Neuronal stem cell (in vitro differentiated cells): ENCODE measurements around the gene ACTR3C.
"Not testable (repeated sequence)": the region's sequence is repeated elsewhere in the genome, so short reads cannot be mapped to it uniquely, and the experiment has no call there.

Experiments used
- DNase-seq: peaks from one replicate; pipeline ENCODE4 v3.0.0-alpha.2; 2013; ENCODE audit warnings: low spot score
- H2AFZ ChIP-seq: one replicate; pipeline ENCODE4 v1.6.1; 2013; ENCODE audit warnings: mild to moderate bottlenecking, low read length, inconsistent platforms
- H2AK5ac ChIP-seq: 2 replicates; pipeline ENCODE4 v1.6.1; 2013; ENCODE audit warnings: low read depth, mild to moderate bottlenecking, inconsistent platforms, low read length, moderate library complexity, mixed read lengths
- H2BK120ac ChIP-seq: 2 replicates; pipeline ENCODE4 v1.6.1; 2013; ENCODE audit warnings: low read depth, mild to moderate bottlenecking, inconsistent platforms, low read length, moderate library complexity, mixed read lengths
- H2BK12ac ChIP-seq: one replicate; pipeline ENCODE4 v1.6.1; 2013; ENCODE audit warnings: low read length, inconsistent platforms
- H2BK15ac ChIP-seq: 2 replicates; pipeline ENCODE4 v1.6.1; 2013; ENCODE audit warnings: mild to moderate bottlenecking, low read length, inconsistent platforms, mixed read lengths
- H2BK5ac ChIP-seq: one replicate; pipeline ENCODE4 v1.6.1; 2013; ENCODE audit warnings: inconsistent platforms, mild to moderate bottlenecking, low read length, moderate library complexity
- H3K14ac ChIP-seq: one replicate; pipeline ENCODE4 v1.6.1; 2013; ENCODE audit warnings: low read length, inconsistent platforms
- H3K18ac ChIP-seq: 2 replicates; pipeline ENCODE4 v1.6.1; 2013; ENCODE audit warnings: low read length, inconsistent platforms
- H3K23ac ChIP-seq: 2 replicates; pipeline ENCODE4 v1.6.1; 2013; ENCODE audit warnings: low read depth, mild to moderate bottlenecking, mixed read lengths, low read length, inconsistent platforms; ENCODE audit not compliant: poor library complexity
- H3K27ac ChIP-seq: replicated peaks from 3 replicates; pipeline ENCODE4 v1.5.1; 2013; ENCODE audit warnings: low read length, inconsistent platforms
- H3K27me3 ChIP-seq, 3 experiments: 2 replicates each; pipeline ENCODE4 v1.6.1; 2013; ENCODE audit warnings: low read length in 3 of 3, mild to moderate bottlenecking in 2 of 3, inconsistent platforms in 1 of 3, low read depth in 1 of 3, mixed read lengths in 1 of 3, moderate library complexity in 1 of 3; ENCODE audit not compliant: control insufficient read depth in 3 of 3, insufficient read depth in 3 of 3
- H3K36me3 ChIP-seq, 2 donors: replicated peaks in 1 of 2; 2 replicates each; pipeline ENCODE4 v1.6.1; 2013; ENCODE audit warnings: low read length in 2 of 2; ENCODE audit not compliant: control insufficient read depth in 2 of 2, insufficient read depth in 2 of 2
- H3K4ac ChIP-seq: 2 replicates; pipeline ENCODE4 v1.6.1; 2013; ENCODE audit warnings: inconsistent platforms, mild to moderate bottlenecking, low read length, moderate library complexity
- H3K4me1 ChIP-seq, 2 donors: 1 replicate in 1 of 2; 2 replicates in 1 of 2; pipeline ENCODE4 v1.6.1; 2013; ENCODE audit warnings: low read length in 2 of 2, low read depth in 1 of 2; ENCODE audit not compliant: control insufficient read depth in 2 of 2, insufficient read depth in 1 of 2
- H3K4me2 ChIP-seq: one replicate; pipeline ENCODE4 v1.6.1; 2013; ENCODE audit warnings: mild to moderate bottlenecking, low read length, inconsistent platforms; ENCODE audit not compliant: insufficient read depth, poor library complexity, severe bottlenecking
- H3K4me3 ChIP-seq, 2 donors: 2 replicates each; pipeline ENCODE4 v1.5.1; 2013; ENCODE audit warnings: low read length in 2 of 2, mild to moderate bottlenecking in 2 of 2, inconsistent platforms in 1 of 2, moderate library complexity in 1 of 2
- H3K79me1 ChIP-seq: one replicate; pipeline ENCODE4 v1.6.1; 2013; ENCODE audit warnings: low read depth, mild to moderate bottlenecking, inconsistent platforms, low read length, moderate library complexity
- H3K9ac ChIP-seq: one replicate; pipeline ENCODE4 v1.6.1; 2013; ENCODE audit warnings: mild to moderate bottlenecking, low read depth, low read length, inconsistent platforms; ENCODE audit not compliant: poor library complexity
- H3K9me3 ChIP-seq, 2 donors: replicated peaks in 1 of 2; 2 replicates each; pipeline versions ENCODE3 to v1.6.1; 2013; ENCODE audit warnings: low read length in 2 of 2, mild to moderate bottlenecking in 2 of 2, inconsistent platforms in 1 of 2, low read depth in 1 of 2, mixed read lengths in 1 of 2, moderate library complexity in 1 of 2; ENCODE audit not compliant: control insufficient read depth in 2 of 2, insufficient read depth in 1 of 2
- H4K8ac ChIP-seq: one replicate; pipeline ENCODE4 v1.6.1; 2013; ENCODE audit warnings: low read depth, mild to moderate bottlenecking, inconsistent platforms, low read length, moderate library complexity
- H4K91ac ChIP-seq: one replicate; pipeline ENCODE4 v1.6.1; 2013; ENCODE audit warnings: low read length, low read depth, mild to moderate bottlenecking, inconsistent platforms; ENCODE audit not compliant: poor library complexity
- WGBS, 2 donors: extraction: QIAGEN DNeasy Blood & Tissue Kit; methylation state at CpG; one replicate each; pipeline ENCODE4 v1.1.7; 2013; ENCODE audit warnings: missing lambda C conversion rate in 2 of 2, mixed read lengths in 1 of 2; ENCODE audit not compliant: insufficient read length in 2 of 2, insufficient replicate concordance in 1 of 2; ENCODE audit errors: extremely low coverage in 2 of 2; 5-methylcytosine and 5-hydroxymethylcytosine counted together

ACTR3C gene

GRCh38 chr7:150302908-150303310 lies 20.4 kb downstream of the ACTR3C start:
- not testable (repeated sequence) for H3K23ac ChIP-seq, H4K91ac ChIP-seq, H3K18ac ChIP-seq, H3K9me3 ChIP-seq, H2BK15ac ChIP-seq, H4K8ac ChIP-seq, H3K14ac ChIP-seq, H3K4me1 ChIP-seq, DNase-seq, H3K9ac ChIP-seq, H3K4me3 ChIP-seq, H3K27ac ChIP-seq, H3K27me3 ChIP-seq, H3K79me1 ChIP-seq, H2AFZ ChIP-seq, H2AK5ac ChIP-seq, H2BK12ac ChIP-seq, H3K4me2 ChIP-seq, H2BK120ac ChIP-seq, H3K4ac ChIP-seq, H3K36me3 ChIP-seq, H2BK5ac ChIP-seq
- no CpG with 5 or more reads among the region's 1 CpG for WGBS, 2 donors

GRCh38 chr7:150297978-150298377 lies 25.4 kb downstream of the ACTR3C start:
- H2AK5ac ChIP-seq, H3K4me2 ChIP-seq, H2BK120ac ChIP-seq, H2BK5ac ChIP-seq, H3K23ac ChIP-seq, H3K18ac ChIP-seq, H3K9ac ChIP-seq, H3K4me1 ChIP-seq, H4K91ac ChIP-seq, H2AFZ ChIP-seq, H2BK15ac ChIP-seq, H3K79me1 ChIP-seq, H3K9me3 ChIP-seq, H3K27ac ChIP-seq, H2BK12ac ChIP-seq, H3K27me3 ChIP-seq, H3K36me3 ChIP-seq, H4K8ac ChIP-seq, H3K14ac ChIP-seq, DNase-seq, H3K4me3 ChIP-seq, H3K4ac ChIP-seq: not testable (repeated sequence)

- H3K4me1 ChIP-seq, DNase-seq, H3K9me3 ChIP-seq, H3K27me3 ChIP-seq, H3K4me2 ChIP-seq, H3K36me3 ChIP-seq, H3K79me1 ChIP-seq, H3K9ac ChIP-seq, H3K4me3 ChIP-seq, H3K23ac ChIP-seq, H4K91ac ChIP-seq, H2BK12ac ChIP-seq, H4K8ac ChIP-seq, H3K4ac ChIP-seq, H2AK5ac ChIP-seq, H2BK15ac ChIP-seq, H2AFZ ChIP-seq, H3K27ac ChIP-seq, H3K18ac ChIP-seq, H2BK5ac ChIP-seq, H2BK120ac ChIP-seq, H3K14ac ChIP-seq: not testable (repeated sequence)
- no CpG with 5 or more reads among the region's 10 CpGs for WGBS, 2 donors
These were observed 26.5 kb downstream of the ACTR3C start for GRCh38 chr7:150296802-150297201.

GRCh38 chr7:150295614-150296013 lies 27.7 kb downstream of the ACTR3C start:
- WGBS, 2 donors: no CpG with 5 or more reads among the region's 8 CpGs
- H3K27me3 ChIP-seq, H3K4me2 ChIP-seq, H3K27ac ChIP-seq, H3K79me1 ChIP-seq, H3K18ac ChIP-seq, H3K36me3 ChIP-seq, H3K23ac ChIP-seq, H2BK120ac ChIP-seq, H3K9me3 ChIP-seq, H2BK12ac ChIP-seq, DNase-seq, H4K91ac ChIP-seq, H2AFZ ChIP-seq, H3K4me1 ChIP-seq, H3K9ac ChIP-seq, H4K8ac ChIP-seq, H2AK5ac ChIP-seq, H3K14ac ChIP-seq, H2BK15ac ChIP-seq, H3K4ac ChIP-seq, H2BK5ac ChIP-seq, H3K4me3 ChIP-seq: not testable (repeated sequence)
